ENCODE data around the gene ADAMTS19. TPM values are rescaled to one million over a fixed set of nuclear protein-coding genes. Genes with fewer than 3 reads are reported as not detected.
"Not testable (repeated sequence)": the region's sequence is repeated elsewhere in the genome, so short reads cannot be mapped to it uniquely, and the experiment has no call there.

Gene ADAMTS19
- total and polyA plus RNA-seq, 4 donors = 0.02 to 7.8 (median 0.18) TPM

DNA sequence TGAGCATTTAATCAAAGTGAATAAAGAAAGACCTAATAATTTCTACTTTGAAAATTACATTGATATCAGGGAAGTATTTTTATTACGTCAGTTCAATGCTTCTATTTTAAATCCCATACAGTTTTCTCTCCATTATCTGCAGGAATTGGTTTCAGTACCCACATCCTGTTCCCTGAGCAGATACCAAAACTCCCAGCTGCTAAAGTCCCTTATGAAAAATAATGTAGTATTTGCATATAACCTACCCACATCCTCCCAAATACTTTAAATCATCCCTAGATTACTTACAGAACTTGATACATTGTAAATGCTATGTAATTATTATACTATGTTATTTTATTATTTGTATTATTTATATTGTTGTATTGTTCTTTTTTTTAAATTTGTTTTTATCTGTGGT is 162.4 kb downstream of the ADAMTS19 start:
- Histone ChIP-seq H3K9ac (ENCODE audit: insufficient read depth in 1 of 2, low read length in 2 of 2) (no peak overlapping the region), H3K9me3 (ENCODE audit: control insufficient read depth in 4 of 4, insufficient read depth in 3 of 4, low read length in 3 of 4) (no peaks in the 10 kb centered on the region), H3K4me1 (ENCODE audit: control insufficient read depth in 5 of 5, insufficient read depth in 5 of 5, low read length in 5 of 5) (no peaks in the 10 kb centered on the region), H3K36me3 (ENCODE audit: control insufficient read depth in 4 of 4, insufficient read depth in 4 of 4, low read length in 4 of 4) (no peaks in the 10 kb centered on the region), H3K27me3 (ENCODE audit: control insufficient read depth in 3 of 3, insufficient read depth in 3 of 3, low read length in 2 of 3) (no peaks in the 10 kb centered on the region), H3K27ac (ENCODE audit: low read depth in 1 of 2, low read length in 1 of 2) (no peak overlapping the region), H3K4me3 (no peak overlapping the region)
- no peak for DNase-seq
- WGBS, 2 donors = 28 to 42% methylated on average over 1 of the region's 1 CpG
- ATAC-seq (ENCODE audit: insufficient read depth, low FRiP score) = no peak
- TF ChIP-seq, protein P1, sequence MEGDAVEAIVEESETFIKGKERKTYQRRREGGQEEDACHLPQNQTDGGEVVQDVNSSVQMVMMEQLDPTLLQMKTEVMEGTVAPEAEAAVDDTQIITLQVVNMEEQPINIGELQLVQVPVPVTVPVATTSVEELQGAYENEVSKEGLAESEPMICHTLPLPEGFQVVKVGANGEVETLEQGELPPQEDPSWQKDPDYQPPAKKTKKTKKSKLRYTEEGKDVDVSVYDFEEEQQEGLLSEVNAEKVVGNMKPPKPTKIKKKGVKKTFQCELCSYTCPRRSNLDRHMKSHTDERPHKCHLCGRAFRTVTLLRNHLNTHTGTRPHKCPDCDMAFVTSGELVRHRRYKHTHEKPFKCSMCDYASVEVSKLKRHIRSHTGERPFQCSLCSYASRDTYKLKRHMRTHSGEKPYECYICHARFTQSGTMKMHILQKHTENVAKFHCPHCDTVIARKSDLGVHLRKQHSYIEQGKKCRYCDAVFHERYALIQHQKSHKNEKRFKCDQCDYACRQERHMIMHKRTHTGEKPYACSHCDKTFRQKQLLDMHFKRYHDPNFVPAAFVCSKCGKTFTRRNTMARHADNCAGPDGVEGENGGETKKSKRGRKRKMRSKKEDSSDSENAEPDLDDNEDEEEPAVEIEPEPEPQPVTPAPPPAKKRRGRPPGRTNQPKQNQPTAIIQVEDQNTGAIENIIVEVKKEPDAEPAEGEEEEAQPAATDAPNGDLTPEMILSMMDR (IDR thresholded peaks at IDR 0.05; ENCODE audit: control extremely low read depth, extremely low read depth) = no peak

- TF ChIP-seq, protein P1 (IDR thresholded peaks at IDR 0.05; ENCODE audit: control extremely low read depth, extremely low read depth) = no peak
- Histone ChIP-seq H3K4me1 (ENCODE audit: control insufficient read depth in 5 of 5, insufficient read depth in 5 of 5, low read length in 5 of 5) (no peaks in the 10 kb centered on the region), H3K27me3 (ENCODE audit: control insufficient read depth in 3 of 3, insufficient read depth in 3 of 3, low read length in 2 of 3) (no peaks in the 10 kb centered on the region), H3K27ac (ENCODE audit: low read depth in 1 of 2, low read length in 1 of 2) (no peak overlapping the region), H3K36me3 (ENCODE audit: control insufficient read depth in 4 of 4, insufficient read depth in 4 of 4, low read length in 4 of 4) (no peaks in the 10 kb centered on the region), H3K9me3 (ENCODE audit: control insufficient read depth in 4 of 4, insufficient read depth in 3 of 4, low read length in 3 of 4) (peaks cover 0 to 5% (median 2%) of the 10 kb centered on the region in 4 donors), H3K4me3 (no peak overlapping the region), H3K9ac (ENCODE audit: insufficient read depth in 1 of 2, low read length in 2 of 2) (no peak overlapping the region)
- no peak for DNase-seq
- no peak for ATAC-seq (ENCODE audit: insufficient read depth, low FRiP score)
- WGBS, 2 donors = 30 to 39% methylated on average over 1 of the region's 1 CpG
These were observed 169.5 kb downstream of the ADAMTS19 start for GRCh38 chr5:129629575-129629974.

- H3K9ac ChIP-seq (ENCODE audit: insufficient read depth in 1 of 2, low read length in 2 of 2) = no peak overlapping the region
- DNase-seq = no peak
- no peaks in the 10 kb centered on the region for H3K27me3 ChIP-seq (ENCODE audit: control insufficient read depth in 3 of 3, insufficient read depth in 3 of 3, low read length in 2 of 3)
- H3K9me3 ChIP-seq (ENCODE audit: control insufficient read depth in 4 of 4, insufficient read depth in 3 of 4, low read length in 3 of 4) = peaks cover 0 to 5% (median 2%) of the 10 kb centered on the region in 4 donors
- ATAC-seq (ENCODE audit: insufficient read depth, low FRiP score) = no peak
- no peaks in the 10 kb centered on the region for H3K36me3 ChIP-seq (ENCODE audit: control insufficient read depth in 4 of 4, insufficient read depth in 4 of 4, low read length in 4 of 4)
- no peaks in the 10 kb centered on the region for H3K4me1 ChIP-seq (ENCODE audit: control insufficient read depth in 5 of 5, insufficient read depth in 5 of 5, low read length in 5 of 5)
- TF ChIP-seq, protein P1 (IDR thresholded peaks at IDR 0.05; ENCODE audit: control extremely low read depth, extremely low read depth) = no peak
- 85 to 93% methylated on average over 2 of the region's 2 CpGs for WGBS, 2 donors
- no peak overlapping the region for H3K4me3 ChIP-seq
- H3K27ac ChIP-seq (ENCODE audit: low read depth in 1 of 2, low read length in 1 of 2) = no peak overlapping the region
These were observed 170.0 kb downstream of the ADAMTS19 start for GRCh38 chr5:129630101-129630500.

GRCh38 chr5:129631961-129632360 is 171.9 kb downstream of the ADAMTS19 start:
- DNase-seq = peak in 1 of 3 donors; percentile 13

DNA sequence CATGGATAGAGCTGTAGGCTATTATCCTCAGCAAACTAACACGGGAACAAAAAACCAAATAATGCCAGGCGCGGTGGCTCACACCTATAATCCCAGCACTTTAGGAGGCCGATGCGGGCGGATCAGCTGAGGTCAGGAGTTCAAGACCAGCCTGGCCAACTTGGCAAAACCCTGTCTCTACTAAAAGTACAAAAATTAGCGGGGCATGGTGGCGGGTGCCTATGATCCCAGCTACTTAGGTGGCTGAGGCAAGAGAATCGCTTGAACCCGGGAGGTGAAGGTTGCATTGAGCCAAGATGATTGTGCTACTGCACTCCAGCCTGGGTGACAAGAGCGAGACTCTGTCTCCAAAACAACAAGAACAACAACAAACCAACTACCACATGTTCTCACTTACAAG is 177.4 kb downstream of the ADAMTS19 start:
- H3K4me3 ChIP-seq; H3K9me3 ChIP-seq (ENCODE audit: control insufficient read depth in 4 of 4, insufficient read depth in 3 of 4, low read length in 3 of 4); ATAC-seq (ENCODE audit: insufficient read depth, low FRiP score); DNase-seq; H3K9ac ChIP-seq (ENCODE audit: insufficient read depth in 1 of 2, low read length in 2 of 2); H3K27me3 ChIP-seq (ENCODE audit: control insufficient read depth in 3 of 3, insufficient read depth in 3 of 3, low read length in 2 of 3); H3K4me1 ChIP-seq (ENCODE audit: control insufficient read depth in 5 of 5, insufficient read depth in 5 of 5, low read length in 5 of 5); H3K27ac ChIP-seq (ENCODE audit: low read depth in 1 of 2, low read length in 1 of 2); H3K36me3 ChIP-seq (ENCODE audit: control insufficient read depth in 4 of 4, insufficient read depth in 4 of 4, low read length in 4 of 4): not testable (repeated sequence)
- 94 to 95% methylated on average over 11 of the region's 11 CpGs for WGBS, 2 donors

More at GRCh38 chr5:129631961-129632360, 171.9 kb downstream of the ADAMTS19 start:
- Histone ChIP-seq H3K27me3 (ENCODE audit: control insufficient read depth in 3 of 3, insufficient read depth in 3 of 3, low read length in 2 of 3) (no peaks in the 10 kb centered on the region), H3K4me3 (no peak overlapping the region), H3K9ac (ENCODE audit: insufficient read depth in 1 of 2, low read length in 2 of 2) (no peak overlapping the region), H3K9me3 (ENCODE audit: control insufficient read depth in 4 of 4, insufficient read depth in 3 of 4, low read length in 3 of 4) (peaks cover 0 to 5% (median 2%) of the 10 kb centered on the region in 4 donors), H3K4me1 (ENCODE audit: control insufficient read depth in 5 of 5, insufficient read depth in 5 of 5, low read length in 5 of 5) (no peaks in the 10 kb centered on the region), H3K27ac (ENCODE audit: low read depth in 1 of 2, low read length in 1 of 2) (no peak overlapping the region), H3K36me3 (ENCODE audit: control insufficient read depth in 4 of 4, insufficient read depth in 4 of 4, low read length in 4 of 4) (no peaks in the 10 kb centered on the region)
- no peak for ATAC-seq (ENCODE audit: insufficient read depth, low FRiP score)
- TF ChIP-seq, protein P1 (IDR thresholded peaks at IDR 0.05; ENCODE audit: control extremely low read depth, extremely low read depth) = no peak

All from lung (tissue), 12 donors.